Renal cortex interstitium (tissue), 11 donors: Measurements from ENCODE around the gene OR52N1. TPM values are rescaled to one million over a fixed set of nuclear protein-coding genes. Genes with fewer than 3 reads are reported as not detected.

Experiments
- DNase-seq, 11 donors: peaks; one replicate each; pipeline ENCODE4 v3.0.0-alpha.2; 2013; ENCODE audit warnings: low read depth in 9 of 11, low spot score in 4 of 11; ENCODE audit errors: extremely low read depth in 1 of 11
- polyA plus RNA-seq, 3 donors: library from polyadenylated mRNA; unstranded; fragments of 120-200 nt; gene quantifications; one replicate each; pipeline ENCODE4 v1.2.1, GENCODE V29; 2013; ENCODE audit not compliant: insufficient read length in 3 of 3

Gene OR52N1
- polyA plus RNA-seq, 3 donors: not detected

DNA sequence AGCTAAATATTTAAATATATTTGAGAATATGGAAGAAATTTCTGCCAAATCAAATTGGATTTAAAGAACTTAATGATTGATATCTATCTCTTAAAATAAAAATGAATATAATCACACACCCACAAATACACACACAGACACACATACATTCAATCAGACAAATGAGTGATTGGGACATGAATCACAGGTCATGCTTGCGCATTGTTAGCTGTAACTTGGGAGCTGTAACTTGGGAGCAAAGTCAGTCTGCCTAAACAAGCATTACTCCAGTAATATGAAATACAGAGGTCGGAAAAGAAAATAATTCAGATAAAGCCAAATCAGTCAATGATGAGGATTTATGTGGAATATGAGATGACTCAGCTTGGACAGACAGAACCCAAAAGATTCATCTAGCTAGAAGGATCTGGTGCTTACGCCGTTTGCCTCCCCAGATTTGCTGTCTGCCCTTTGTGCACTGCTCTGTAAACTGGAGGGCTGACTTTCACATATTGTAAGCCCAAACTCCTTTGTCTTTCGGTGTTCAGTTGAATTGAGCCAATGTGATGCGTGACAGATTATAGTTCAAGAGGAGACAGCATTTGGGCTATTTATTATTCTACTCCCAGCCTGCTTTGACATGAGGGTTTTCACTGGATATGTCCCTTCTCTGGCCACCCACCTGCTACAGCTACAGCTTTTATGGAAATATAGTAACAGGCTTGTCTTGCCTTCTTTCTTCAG lies 53.2 kb downstream of the OR52N1 start:
- no peak for DNase-seq

DNA sequence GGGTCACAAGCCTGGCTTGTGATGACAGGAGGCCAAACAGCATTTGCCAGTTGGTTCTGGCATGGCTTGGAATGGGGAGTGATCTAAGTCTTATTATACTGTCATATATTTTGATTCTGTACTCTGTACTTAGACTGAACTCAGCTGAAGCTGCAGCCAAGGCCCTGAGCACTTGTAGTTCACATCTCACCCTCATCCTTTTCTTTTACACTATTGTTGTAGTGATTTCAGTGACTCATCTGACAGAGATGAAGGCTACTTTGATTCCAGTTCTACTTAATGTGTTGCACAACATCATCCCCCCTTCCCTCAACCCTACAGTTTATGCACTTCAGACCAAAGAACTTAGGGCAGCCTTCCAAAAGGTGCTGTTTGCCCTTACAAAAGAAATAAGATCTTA lies 54.0 kb downstream of the OR52N1 start:
- no peak for DNase-seq

Other genes with a start within 250 kb of the OR52N1 start
- gene OR52H1, start 242.7 kb downstream of the OR52N1 start, polyA plus RNA-seq: not detected
- gene OR52B6, start 210.4 kb downstream of the OR52N1 start, polyA plus RNA-seq: not detected
- gene TRIM6, start 194.6 kb downstream of the OR52N1 start, polyA plus RNA-seq: 10 to 100 TPM; 22.2 to 30.3 (median 24.0) TPM
- 10 to 100 TPM in 1 of 3 donors, 1 to 10 TPM in 2; 7.3 to 10.7 (median 7.9) TPM for gene TRIM34, start 166.3 kb downstream of the OR52N1 start, polyA plus RNA-seq
- 10 to 100 TPM; 38.4 to 49.2 (median 39.7) TPM for gene TRIM5, start 106.2 kb downstream of the OR52N1 start, polyA plus RNA-seq
- 10 to 100 TPM in 1 of 3 donors, 1 to 10 TPM in 2; 6.1 to 13.9 (median 7.0) TPM for gene TRIM22, start 101.5 kb downstream of the OR52N1 start, polyA plus RNA-seq
- not detected for gene OR56B1, start 54.8 kb downstream of the OR52N1 start, polyA plus RNA-seq
- gene OR52N4, start 37.0 kb downstream of the OR52N1 start, polyA plus RNA-seq: not detected
- gene OR52N5, start 7.9 kb downstream of the OR52N1 start, polyA plus RNA-seq: not detected
- gene OR52N2, start 17.7 kb upstream of the OR52N1 start, polyA plus RNA-seq: not detected
- not detected for gene OR52E6, start 50.6 kb upstream of the OR52N1 start, polyA plus RNA-seq
- gene OR52E8, start 66.4 kb upstream of the OR52N1 start, polyA plus RNA-seq: not detected
- gene OR52E4, start 89.4 kb upstream of the OR52N1 start, polyA plus RNA-seq: under 1 TPM in 2 of 3 donors, not detected in 1; 0.05 to 0.06 TPM
- not detected for gene OR52E5, start 101.9 kb upstream of the OR52N1 start, polyA plus RNA-seq
- gene OR56A3, start 151.0 kb upstream of the OR52N1 start, polyA plus RNA-seq: not detected
- gene OR56A5, start 177.2 kb upstream of the OR52N1 start, polyA plus RNA-seq: not detected
- not detected for gene OR52L1, start 195.7 kb upstream of the OR52N1 start, polyA plus RNA-seq
- under 1 TPM; 0.04 to 0.09 (median 0.06) TPM for gene OR56A4, start 215.7 kb upstream of the OR52N1 start, polyA plus RNA-seq
- under 1 TPM in 1 of 3 donors, not detected in 2; 0.03 TPM for gene OR56A1, start 239.5 kb upstream of the OR52N1 start, polyA plus RNA-seq